Stimulated activated CD8-positive, alpha-beta memory T cell treated with anti-CD3 and anti-CD28 coated beads, Interleukin-12 subunit alpha, Interleukin-12 subunit beta, amount 100 ng/mL, for 4 hours (primary cell): Measurements from ENCODE around the gene ZNF492.
"Not testable (repeated sequence)": the region's sequence is repeated elsewhere in the genome, so short reads cannot be mapped to it uniquely, and the experiment has no call there.

Source experiments
- DNase-seq: peaks from one replicate; pipeline ENCODE4 v3.0.0-alpha.2; 2020; ENCODE audit warnings: low read depth

The ZNF492 gene

DNA sequence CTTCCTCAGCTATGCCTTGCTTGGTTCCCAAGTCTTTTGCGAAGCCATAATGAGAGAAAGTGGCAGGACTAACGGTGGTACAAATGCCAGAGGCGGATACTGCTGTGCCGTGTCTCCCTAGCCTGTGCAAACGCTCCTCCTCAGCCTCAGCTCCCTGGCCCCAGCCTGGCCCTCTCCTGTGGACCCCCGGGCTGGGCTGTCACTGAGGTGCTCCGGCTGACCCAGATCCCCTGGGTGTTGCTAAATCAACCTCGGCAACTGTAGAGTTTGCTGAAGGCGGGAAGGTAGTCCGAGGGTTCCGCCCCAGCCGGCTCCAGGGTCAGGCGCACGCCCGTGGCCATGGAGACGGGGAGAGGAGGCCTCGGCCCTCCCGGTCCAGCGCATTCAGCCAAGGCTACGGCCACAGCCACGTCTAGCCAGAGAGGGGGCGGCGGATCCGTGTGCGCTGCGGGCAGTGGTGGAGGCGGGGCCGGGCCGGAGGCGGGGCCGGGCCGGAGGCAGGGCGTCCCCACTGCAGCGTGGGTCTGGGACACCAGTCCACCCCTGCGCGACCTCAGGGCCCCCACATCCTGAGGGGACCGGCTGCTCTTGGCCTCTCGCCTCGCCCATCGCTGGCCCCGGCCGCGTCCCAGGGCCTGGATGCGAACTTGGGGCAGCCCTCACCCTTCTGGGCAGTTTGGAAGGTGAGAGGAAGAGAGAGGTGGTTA is 16.4 kb upstream of the ZNF492 start:
- DNase-seq: no peak

DNA sequence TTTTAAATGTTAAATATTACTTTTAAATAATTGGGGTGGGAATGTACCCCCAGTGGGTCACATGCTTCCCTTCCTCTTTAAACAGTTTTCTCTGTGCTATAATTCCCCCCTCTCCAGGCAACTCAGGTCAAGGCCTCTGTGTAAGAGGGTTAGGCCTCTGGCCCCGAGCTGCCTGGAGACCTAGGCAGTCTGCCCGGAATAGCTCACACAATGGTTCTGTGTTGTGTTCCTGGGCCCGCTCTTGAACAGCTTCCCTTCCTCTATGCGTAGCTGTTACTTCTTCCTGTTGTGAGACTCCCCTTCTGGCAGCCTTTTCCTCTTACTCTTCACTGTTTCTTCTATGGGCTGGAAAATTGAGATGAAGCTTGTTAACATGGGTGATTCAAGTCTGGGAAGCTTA is 14.8 kb upstream of the ZNF492 start:
- DNase-seq: no peak

DNA sequence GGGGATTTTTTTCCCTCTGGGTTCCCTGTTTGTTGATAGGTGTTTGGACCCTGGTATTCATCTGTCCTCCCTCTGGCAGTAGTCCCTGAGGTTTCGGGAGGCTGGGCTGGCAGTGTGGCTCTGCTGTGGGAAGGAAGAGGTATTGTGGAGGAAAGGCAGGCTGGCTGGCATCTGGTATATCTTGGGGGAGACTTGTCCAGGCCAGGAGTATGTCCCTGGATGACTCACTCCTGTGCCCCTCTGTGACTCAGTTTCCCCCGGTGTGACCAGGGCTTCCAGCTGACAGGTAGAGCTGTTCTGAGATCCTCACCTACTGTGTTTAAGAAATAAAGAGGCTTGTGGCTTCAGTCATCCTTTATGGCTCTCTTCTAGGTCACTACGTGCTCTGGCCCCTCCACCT is 14.2 kb upstream of the ZNF492 start:
- no peak for DNase-seq

DNA sequence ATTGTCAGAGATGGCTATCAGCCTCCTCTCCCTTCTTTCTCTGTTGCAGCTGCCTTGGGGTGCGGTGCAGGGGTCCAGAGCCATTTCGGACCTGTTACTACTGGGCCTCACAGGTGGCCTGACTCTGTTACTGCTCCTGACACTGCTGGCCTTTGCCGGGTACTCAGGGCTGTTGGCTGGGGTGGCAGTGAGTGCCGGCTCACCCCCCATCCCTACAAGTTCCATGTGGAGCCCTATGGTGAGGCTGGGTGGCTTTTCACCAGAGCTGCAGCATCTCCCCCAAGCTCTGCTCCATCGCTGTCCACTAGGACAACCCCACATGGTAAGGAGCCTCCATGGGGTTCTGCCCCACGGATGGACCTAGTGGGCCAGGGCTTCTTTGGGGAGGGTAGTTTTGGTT is 13.7 kb upstream of the ZNF492 start:
- DNase-seq: no peak

DNA sequence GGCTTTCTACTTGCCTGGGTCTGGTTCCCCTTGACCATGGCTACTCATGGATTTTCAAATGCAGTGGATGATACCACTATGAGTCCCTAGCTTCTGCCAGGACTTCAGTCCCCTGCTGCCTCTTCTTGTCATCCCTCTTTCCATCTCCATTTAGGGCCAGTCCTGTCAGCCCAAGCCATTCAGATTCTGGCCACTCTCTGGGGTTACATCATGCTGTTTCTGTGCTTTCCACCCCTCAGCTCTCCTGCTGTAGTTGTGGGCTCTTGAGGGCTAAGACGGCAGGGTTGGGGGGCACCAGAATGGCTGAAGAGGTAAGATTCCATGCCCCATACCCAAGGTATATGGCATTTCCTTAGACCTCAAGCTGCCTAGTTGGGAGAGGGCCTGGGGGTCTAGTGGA is 13.2 kb upstream of the ZNF492 start:
- DNase-seq: no peak

DNA sequence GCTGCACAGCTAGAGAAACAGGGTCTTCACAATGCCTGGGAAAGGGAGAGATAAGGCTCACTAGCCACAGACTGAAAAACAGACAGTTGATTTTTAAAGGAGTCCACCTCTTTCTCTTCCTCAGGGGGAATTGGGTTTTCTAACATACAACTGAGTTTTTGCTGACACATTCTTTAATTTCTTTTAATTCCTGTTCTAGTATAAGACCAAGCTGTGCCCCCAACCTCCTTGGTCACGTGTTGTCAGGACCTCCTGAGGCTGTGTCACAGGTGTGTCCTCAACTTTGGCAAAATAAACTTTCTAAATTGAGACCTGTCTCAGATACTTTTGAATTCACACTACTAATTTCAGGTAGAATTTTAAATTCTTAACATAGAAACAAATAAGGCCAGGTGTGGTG is 12.1 kb upstream of the ZNF492 start:
- no peak for DNase-seq

DNA sequence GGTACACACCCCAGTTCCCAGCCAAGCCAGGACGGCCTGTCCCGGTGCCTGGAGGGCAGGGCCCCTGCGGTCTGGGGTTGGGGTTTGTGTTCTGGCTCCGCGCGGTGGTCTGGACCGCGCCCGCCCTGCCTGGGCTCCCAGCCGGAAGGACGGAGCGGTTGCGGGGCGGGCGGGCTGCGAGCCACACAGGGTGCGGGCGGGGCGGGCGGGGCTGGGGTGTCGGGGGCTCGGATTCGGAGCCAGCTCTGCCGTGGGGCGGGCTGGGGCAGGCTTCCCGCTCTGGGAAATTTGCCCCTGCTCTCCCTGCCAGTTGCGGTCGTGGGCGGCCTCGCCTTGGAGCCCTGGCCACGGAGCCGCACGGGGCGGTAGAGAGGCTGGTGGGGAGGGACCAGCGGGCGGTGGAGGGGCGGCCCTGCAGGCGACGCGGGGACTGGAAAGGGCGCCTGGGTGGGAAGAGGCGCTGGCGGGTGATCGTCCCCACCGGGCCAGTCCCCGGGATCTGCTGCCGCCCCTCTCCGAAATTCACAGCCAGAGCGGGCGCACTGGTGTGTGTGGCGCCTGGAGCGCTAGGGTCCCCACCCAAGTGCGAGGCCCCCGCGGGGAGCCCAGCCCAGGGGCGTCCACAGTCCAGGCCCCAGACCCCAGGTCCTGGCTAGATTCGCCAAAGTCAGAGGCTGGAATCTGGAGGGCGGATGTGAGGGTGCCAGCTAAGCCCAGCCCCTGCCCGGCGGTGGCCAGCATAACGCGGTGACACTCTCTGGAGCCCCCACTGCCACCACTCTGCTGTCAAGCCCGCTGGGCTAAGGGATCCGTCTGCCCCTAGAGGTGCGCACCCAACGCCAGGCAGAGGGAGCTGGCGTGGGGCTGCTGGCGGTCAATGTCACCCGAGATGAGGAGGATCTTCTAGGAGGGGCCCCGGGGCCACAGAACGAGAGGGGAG is 11.0 kb upstream of the ZNF492 start:
- DNase-seq: no peak

DNA sequence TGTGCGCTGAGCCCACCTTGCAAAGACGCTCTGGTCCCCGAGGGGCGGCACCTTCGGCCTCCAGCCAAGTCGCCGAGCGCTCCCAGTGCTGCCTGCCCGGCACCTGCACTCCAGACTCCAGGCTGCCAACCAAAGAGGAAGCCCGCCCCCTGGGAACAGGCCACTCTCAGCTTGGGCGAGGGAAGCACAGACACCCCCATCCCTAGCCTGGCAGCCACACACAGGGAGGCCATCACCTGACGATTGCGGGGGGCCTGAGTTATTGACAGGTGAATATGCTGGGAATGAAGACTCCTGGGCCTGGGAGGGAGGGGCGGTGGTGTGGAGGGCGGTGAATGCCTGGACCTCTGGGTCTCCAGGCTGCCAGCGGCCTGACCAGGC is 10.3 kb upstream of the ZNF492 start:
- DNase-seq: no peak

DNA sequence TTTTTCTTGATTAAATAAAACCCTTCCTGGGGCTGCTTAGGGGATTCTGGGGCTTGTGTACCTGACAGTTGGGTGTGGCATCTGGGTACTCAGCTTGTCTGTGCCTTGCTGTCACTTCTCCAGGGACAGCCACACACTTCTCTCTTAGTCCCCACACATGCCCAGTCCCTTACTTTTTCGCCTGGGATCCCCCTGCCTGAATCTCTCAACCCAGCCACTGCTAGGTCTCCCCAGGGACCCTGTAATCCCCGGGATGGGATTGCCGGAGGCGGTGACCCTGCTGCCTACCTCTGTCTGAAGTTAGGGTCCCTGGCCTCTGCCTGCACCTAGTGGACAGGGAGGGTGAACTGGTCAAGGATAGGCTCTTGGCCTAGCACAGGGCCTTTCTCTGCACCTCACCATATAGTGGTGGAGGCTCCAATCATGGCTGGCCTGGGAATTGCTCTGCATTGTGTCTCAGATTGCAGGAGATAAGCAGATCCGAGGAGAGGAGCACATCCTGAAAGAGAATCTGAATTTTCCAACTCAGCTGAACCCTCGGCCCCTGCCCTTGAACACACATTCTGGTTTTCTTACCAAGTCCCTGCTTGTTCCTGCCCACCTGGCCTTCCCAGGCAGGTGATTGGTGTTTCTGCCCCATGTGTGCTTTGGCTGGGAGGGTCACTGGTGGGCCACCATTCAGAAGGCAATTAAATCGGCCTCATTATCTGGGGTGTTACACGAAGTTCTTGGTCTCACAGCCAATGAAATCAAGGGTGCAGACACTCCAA is 8.7 kb upstream of the ZNF492 start:
- no peak for DNase-seq

DNA sequence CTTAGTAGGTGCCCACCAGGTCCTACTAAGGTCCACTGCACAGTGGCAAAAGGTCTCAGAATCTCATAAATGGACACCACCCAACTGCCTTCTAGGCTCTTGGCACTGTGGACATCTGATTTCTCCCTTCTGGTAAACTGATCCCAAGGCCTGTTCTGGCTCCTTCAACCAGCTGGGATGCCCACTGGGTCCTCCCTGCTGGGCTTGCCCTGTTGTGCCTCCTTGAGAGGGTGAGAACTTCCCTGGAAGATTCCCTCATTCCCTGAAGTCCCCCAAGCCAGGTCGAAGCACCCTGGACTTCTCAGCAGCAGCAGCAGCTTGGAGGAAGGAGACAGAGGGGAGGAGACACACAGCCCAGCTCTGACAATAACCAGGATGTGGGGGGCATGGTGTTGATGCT is 6.6 kb upstream of the ZNF492 start:
- no peak for DNase-seq

DNA sequence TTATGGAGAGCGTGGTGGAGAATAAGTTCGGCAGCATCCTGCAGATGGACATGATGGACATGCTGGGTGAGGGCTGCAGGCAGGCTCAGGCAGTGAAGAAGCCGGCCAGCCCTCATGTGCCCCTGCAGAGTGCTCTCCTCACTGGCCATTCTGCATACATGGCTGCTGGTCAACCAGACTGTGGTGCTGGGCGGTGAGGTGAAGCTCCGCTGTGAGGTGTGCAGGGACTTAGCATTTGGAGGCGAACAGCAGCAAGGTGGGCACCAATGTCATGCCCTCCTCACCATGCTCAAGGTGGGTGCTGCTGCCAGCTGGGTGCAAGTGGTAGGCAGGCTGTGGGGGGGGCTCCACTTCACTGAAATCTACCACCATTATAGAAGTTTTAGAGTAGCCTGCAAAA is 5.7 kb upstream of the ZNF492 start:
- DNase-seq: no peak

DNA sequence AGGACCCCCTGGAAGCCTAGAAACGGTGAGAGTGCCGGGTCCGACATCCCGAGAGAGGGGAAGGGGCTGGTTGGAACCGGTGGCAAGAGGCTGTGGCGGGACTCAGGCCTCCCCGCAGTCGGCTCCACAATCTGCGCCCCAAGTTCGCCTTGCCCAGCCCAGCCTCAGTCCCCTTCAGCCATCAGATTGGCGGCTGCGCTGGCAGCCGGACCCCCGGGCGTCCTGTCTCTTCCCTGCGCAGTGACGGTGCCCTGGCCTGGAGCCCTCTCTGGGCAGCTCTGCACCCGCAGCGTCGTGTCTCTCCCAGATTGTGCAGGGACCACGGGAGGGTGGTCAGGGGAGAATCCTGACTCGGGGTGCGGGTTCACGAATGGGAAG is 315 bp downstream of the ZNF492 start:
- no peak for DNase-seq

DNA sequence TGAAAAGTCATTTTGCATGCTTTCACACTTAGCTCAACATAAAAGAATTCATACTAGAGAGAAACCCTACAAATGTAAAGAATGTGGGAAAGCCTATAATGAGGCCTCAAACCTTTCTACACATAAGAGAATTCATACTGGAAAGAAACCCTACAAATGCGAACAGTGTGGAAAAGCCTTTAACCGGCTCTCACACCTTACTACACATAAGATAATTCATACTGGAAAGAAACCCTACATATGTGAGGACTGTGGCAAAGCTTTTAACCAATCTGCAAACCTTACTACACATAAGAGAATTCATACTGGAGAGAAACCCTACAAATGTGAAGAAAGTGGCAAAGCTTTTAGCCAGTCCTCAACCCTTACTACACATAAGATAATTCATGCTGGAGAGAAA is 51.4 kb downstream of the ZNF492 start:
- not testable (repeated sequence) for DNase-seq

DNA sequence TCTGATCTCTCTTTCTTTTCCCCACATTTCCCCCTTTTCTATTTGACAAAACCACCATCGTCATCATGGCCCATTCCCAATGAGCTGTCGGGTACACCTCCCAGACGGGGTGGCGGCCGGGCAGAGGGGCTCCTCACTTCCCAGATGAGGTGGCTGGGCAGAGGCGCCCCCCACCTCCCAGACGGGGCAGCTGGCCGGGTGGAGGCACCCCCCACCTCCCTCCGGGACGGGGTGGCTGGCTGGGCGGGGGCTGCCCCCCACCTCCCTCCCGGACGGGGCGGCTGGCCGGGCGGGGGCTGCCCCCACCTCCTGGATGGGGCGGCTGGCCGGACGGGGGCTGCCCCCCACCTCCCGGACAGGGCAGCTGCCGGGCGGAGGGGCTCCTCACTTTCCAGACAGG is 68.5 kb downstream of the ZNF492 start:
- DNase-seq: not testable (repeated sequence)

DNA sequence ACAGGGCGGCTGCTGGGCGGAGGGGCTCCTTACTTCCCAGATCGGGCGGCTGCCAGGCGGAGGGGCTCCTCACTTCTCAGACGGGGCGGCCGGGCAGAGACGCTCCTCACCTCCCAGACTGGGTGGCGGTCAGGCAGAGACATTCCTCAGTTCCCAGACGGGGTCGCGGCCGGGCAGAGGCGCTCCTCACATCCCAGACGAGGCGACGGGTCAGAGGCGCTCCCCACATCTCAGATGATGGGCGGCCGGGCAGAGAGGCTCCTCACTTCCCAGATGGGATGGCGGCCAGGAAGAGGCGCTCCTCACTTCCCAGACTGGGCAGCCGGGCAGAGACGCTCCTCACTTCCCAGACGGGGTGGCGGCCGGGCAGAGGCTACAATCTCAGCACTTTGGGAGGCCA is 69.0 kb downstream of the ZNF492 start:
- DNase-seq: not testable (repeated sequence)

DNA sequence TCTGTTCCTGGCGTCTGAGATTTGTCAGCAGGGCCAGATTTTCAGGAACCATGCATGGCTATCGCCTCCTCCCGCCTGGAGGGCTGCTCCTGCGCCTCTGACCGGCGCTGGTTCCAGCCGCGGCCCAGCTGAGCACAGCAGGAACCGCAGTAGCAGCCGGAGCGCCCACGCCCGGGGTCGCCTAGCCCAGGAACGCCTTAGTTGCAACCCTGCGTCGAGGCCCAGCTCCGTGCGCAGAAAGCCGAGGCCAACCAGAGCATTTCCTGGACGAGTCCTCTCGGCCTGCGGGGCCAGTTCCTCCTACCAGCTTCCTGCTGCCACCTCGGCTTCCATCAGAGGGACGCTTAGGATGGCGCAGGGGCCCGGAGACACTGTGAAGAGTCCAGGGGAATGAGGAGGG is 74.9 kb downstream of the ZNF492 start:
- DNase-seq: no peak
